Measurements from ENCODE around the gene KANK4. TPM values are rescaled to one million over a fixed set of nuclear protein-coding genes. Genes with fewer than 3 reads are reported as not detected.

The KANK4 gene
- total and polyA plus RNA-seq, 2 donors (not counting 1 experiment from before 2014, with no cell fraction given): not detected

DNA sequence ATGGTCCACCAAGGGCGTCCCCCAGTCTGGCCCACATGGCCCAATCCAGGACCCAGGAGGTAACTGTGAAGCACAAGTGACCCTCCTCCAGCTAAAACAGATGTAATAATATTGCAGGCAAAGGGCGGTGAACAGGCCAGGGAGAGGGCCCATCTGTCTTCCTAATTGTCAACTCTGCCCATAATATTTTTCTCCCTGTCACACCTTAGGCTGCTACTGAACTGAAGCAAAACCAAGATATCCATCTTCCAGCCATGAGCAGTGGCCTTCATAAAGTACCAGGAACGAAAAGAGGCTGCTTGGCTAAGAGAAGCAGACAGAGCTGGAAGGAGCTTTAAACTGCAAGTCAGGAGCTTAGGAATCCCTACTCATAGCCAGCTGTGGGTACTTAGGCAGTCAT, 3.1 kb downstream of the KANK4 start:
- no peaks in the 10 kb centered on the region for H3K79me2 ChIP-seq (ENCODE audit: control insufficient read depth, insufficient read depth, low read length)
- no peak overlapping the region for H3K27ac ChIP-seq (ENCODE audit: low read length in 2 of 2)
- H3K9me3 Mint-ChIP-seq (ENCODE audit: insufficient read depth): no peaks in the 10 kb centered on the region
- ATAC-seq (ENCODE audit: low read depth): no peak
- no peak overlapping the region for H3K27ac Mint-ChIP-seq
- no peak overlapping the region for H2AFZ ChIP-seq (ENCODE audit: insufficient read depth, low read depth, low read length, poor library complexity, severe bottlenecking)
- 76% methylated on average over 2 of the region's 3 CpGs for WGBS (ENCODE audit: insufficient coverage)
- no peak overlapping the region for H3K4me3 Mint-ChIP-seq
- no peak overlapping the region for H3K4me2 ChIP-seq (replicated peaks; ENCODE audit: low read depth, low read length, poor library complexity, severe bottlenecking)
- H4K20me1 ChIP-seq (ENCODE audit: control insufficient read depth, insufficient read depth, low read length, poor library complexity, severe bottlenecking): no peaks in the 10 kb centered on the region
- no peak overlapping the region for H3K9ac ChIP-seq (ENCODE audit: low read length)
- intact Hi-C loops (cut with micrococcal nuclease): no loop called here
- peaks cover 38% of the 10 kb centered on the region for H3K27me3 Mint-ChIP-seq
- POLR2A ChIA-PET: no interaction called here
- H3K27me3 ChIP-seq (replicated peaks in 1 of 4; ENCODE audit: control extremely low read depth in 1 of 4, control insufficient read depth in 3 of 4, insufficient read depth in 4 of 4, low read length in 3 of 4): peaks cover 0 to 16% (median 5%) of the 10 kb centered on the region in 4 experiments
- no peaks in the 10 kb centered on the region for H3K4me1 ChIP-seq (ENCODE audit: control insufficient read depth in 2 of 2, insufficient read depth in 2 of 2, low read length in 2 of 2)
- no peak for DNase-seq
- peaks cover 3% of the 10 kb centered on the region for H3K4me1 Mint-ChIP-seq
- H3K36me3 ChIP-seq (replicated peaks in 1 of 2; ENCODE audit: control extremely low read depth in 1 of 2, control insufficient read depth in 1 of 2, extremely low read depth in 1 of 2, insufficient read depth in 2 of 2, low read length in 1 of 2): no peaks in the 10 kb centered on the region
- no peak overlapping the region for H3K4me3 ChIP-seq (ENCODE audit: control extremely low read depth in 1 of 5, extremely low read depth in 1 of 5, insufficient read depth in 1 of 5, low read depth in 2 of 5, low read length in 4 of 5)
- TF ChIP-seq EZH2 (IDR thresholded peaks at IDR 0.05; ENCODE audit: borderline replicate concordance, insufficient read depth, low read depth, low read length, poor library complexity, severe bottlenecking): no peak
- TF ChIP-seq, protein P1, sequence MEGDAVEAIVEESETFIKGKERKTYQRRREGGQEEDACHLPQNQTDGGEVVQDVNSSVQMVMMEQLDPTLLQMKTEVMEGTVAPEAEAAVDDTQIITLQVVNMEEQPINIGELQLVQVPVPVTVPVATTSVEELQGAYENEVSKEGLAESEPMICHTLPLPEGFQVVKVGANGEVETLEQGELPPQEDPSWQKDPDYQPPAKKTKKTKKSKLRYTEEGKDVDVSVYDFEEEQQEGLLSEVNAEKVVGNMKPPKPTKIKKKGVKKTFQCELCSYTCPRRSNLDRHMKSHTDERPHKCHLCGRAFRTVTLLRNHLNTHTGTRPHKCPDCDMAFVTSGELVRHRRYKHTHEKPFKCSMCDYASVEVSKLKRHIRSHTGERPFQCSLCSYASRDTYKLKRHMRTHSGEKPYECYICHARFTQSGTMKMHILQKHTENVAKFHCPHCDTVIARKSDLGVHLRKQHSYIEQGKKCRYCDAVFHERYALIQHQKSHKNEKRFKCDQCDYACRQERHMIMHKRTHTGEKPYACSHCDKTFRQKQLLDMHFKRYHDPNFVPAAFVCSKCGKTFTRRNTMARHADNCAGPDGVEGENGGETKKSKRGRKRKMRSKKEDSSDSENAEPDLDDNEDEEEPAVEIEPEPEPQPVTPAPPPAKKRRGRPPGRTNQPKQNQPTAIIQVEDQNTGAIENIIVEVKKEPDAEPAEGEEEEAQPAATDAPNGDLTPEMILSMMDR (IDR thresholded peaks at IDR 0.05): no peak
- CTCF ChIA-PET: no interaction called here
- H3K9me3 ChIP-seq (ENCODE audit: control extremely low read depth in 1 of 3, control insufficient read depth in 2 of 3, insufficient read depth in 1 of 3, low read length in 2 of 3): no peaks in the 10 kb centered on the region

DNA sequence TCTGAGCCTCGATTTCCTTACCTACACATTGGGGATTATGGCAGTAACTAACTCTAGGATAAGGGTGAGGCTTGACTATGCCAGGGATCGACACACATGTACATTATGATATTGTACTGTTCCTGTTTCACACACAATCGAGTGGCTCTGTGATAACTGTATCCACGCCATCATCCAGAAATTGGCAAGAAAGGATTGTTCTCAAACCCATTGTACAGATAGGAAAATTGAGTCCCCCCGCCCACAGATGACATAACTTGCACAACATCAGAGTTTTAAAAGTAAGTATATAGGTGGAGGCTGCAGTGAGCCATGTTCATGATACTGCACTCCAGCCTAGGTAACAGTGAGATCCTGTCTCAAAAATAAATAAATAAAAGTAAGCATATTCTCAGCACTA, 3.8 kb downstream of the KANK4 start:
- no peak for TF ChIP-seq EZH2 (IDR thresholded peaks at IDR 0.05; ENCODE audit: borderline replicate concordance, insufficient read depth, low read depth, low read length, poor library complexity, severe bottlenecking)
- TF ChIP-seq, protein P1 (IDR thresholded peaks at IDR 0.05): no peak
- no peak overlapping the region for H3K4me3 Mint-ChIP-seq
- ATAC-seq (ENCODE audit: low read depth) (no peak), DNase-seq (no peak)
- peaks cover 3% of the 10 kb centered on the region for H3K4me1 Mint-ChIP-seq
- ChIA-PET POLR2A (no interaction called here), CTCF (no interaction called here)
- Histone ChIP-seq H3K9ac (ENCODE audit: low read length) (no peak overlapping the region), H3K79me2 (ENCODE audit: control insufficient read depth, insufficient read depth, low read length) (no peaks in the 10 kb centered on the region), H3K4me3 (ENCODE audit: control extremely low read depth in 1 of 5, extremely low read depth in 1 of 5, insufficient read depth in 1 of 5, low read depth in 2 of 5, low read length in 4 of 5) (no peak overlapping the region), H4K20me1 (ENCODE audit: control insufficient read depth, insufficient read depth, low read length, poor library complexity, severe bottlenecking) (no peaks in the 10 kb centered on the region), H2AFZ (ENCODE audit: insufficient read depth, low read depth, low read length, poor library complexity, severe bottlenecking) (no peak overlapping the region), H3K9me3 (ENCODE audit: control extremely low read depth in 1 of 3, control insufficient read depth in 2 of 3, insufficient read depth in 1 of 3, low read length in 2 of 3) (no peaks in the 10 kb centered on the region), H3K4me1 (ENCODE audit: control insufficient read depth in 2 of 2, insufficient read depth in 2 of 2, low read length in 2 of 2) (no peaks in the 10 kb centered on the region), H3K27me3 (replicated peaks in 1 of 4; ENCODE audit: control extremely low read depth in 1 of 4, control insufficient read depth in 3 of 4, insufficient read depth in 4 of 4, low read length in 3 of 4) (peaks cover 0 to 15% (median 5%) of the 10 kb centered on the region in 4 experiments), H3K36me3 (replicated peaks in 1 of 2; ENCODE audit: control extremely low read depth in 1 of 2, control insufficient read depth in 1 of 2, extremely low read depth in 1 of 2, insufficient read depth in 2 of 2, low read length in 1 of 2) (no peaks in the 10 kb centered on the region), H3K4me2 (replicated peaks; ENCODE audit: low read depth, low read length, poor library complexity, severe bottlenecking) (no peak overlapping the region), H3K27ac (ENCODE audit: low read length in 2 of 2) (no peak overlapping the region)
- no peak overlapping the region for H3K27ac Mint-ChIP-seq
- no CpG with 5 or more reads among the region's 5 CpGs for WGBS (ENCODE audit: insufficient coverage)
- H3K9me3 Mint-ChIP-seq (ENCODE audit: insufficient read depth): no peaks in the 10 kb centered on the region
- peaks cover 35% of the 10 kb centered on the region for H3K27me3 Mint-ChIP-seq
- intact Hi-C loops (cut with micrococcal nuclease): no loop called here

All from B cell (primary cell).